ENCODE data around the gene WDHD1.

DNA sequence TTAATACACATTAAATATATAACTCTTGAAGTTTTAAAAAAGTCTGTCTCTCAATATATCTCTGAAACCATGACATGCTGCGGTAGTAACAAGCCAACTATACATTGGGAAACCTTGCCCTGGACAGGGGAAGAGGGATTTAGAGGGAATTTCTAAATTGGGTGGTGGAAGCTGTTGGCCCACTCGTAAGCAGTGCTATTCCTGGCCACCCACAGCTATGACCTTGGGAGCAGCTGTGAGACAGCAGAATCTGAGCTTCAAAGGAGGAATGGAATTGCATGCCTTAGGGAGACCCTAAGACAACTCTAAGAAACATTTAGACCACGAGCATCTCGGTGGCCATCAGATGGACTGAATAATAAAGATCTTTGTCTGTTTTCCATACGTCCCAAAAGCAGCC, 108.5 kb downstream of the WDHD1 start:
- no peak for TF ChIP-seq EZH2phosphoT487 (IDR thresholded peaks at IDR 0.05; ENCODE audit: insufficient read depth, low read depth)
- TF ChIP-seq EZH2 (IDR thresholded peaks at IDR 0.05; ENCODE audit: insufficient read depth, poor library complexity, severe bottlenecking), result no peak

All from GM23248 (cell line).